Psoas muscle (tissue), 8 donors: ENCODE data around the gene SDCBP2. TPM values are rescaled to one million over a fixed set of nuclear protein-coding genes. Genes with fewer than 3 reads are reported as not detected.

Experiments used
- ATAC-seq, 4 donors: fragments of 200-7000 bp; cut with Tn5 transposase; one replicate each; pipeline ENCODE4 v1.9.1; 2020; ENCODE audit warnings: moderate library complexity in 3 of 4, mild to moderate bottlenecking in 2 of 4
- DNase-seq, 2 donors: peaks; one replicate each; pipeline ENCODE4 v3.0.0-alpha.2; 2020
- H3K27ac ChIP-seq: fragments of 200-600 bp; one replicate; pipeline ENCODE4 v1.8.0; 2022
- H3K27me3 ChIP-seq, 3 donors: fragments of 200-600 bp in 1 of 3; one replicate each; pipeline versions ENCODE4 v1.6.1 to v1.8.0; 2013 to 2022; ENCODE audit warnings: low read length in 2 of 3, mild to moderate bottlenecking in 2 of 3, moderate library complexity in 1 of 3; ENCODE audit not compliant: insufficient read depth in 3 of 3
- H3K36me3 ChIP-seq, 2 donors: fragments of 200-600 bp in 1 of 2; one replicate each; pipeline versions ENCODE4 v1.6.1 to v1.8.0; 2013 to 2022; ENCODE audit warnings: low read depth in 1 of 2, mild to moderate bottlenecking in 1 of 2, moderate library complexity in 1 of 2; ENCODE audit not compliant: insufficient read depth in 1 of 2
- H3K4me1 ChIP-seq: fragments of 200-600 bp; one replicate; pipeline ENCODE4 v1.8.0; 2022
- H3K4me3 ChIP-seq: fragments of 200-600 bp; one replicate; pipeline ENCODE4 v1.8.0; 2022; ENCODE audit warnings: mild to moderate bottlenecking
- H3K9me3 ChIP-seq: fragments of 200-600 bp; one replicate; pipeline ENCODE4 v1.8.0; 2022
- WGBS, 3 donors: extraction: QIAGEN DNeasy Blood & Tissue Kit; methylation state at CpG; one replicate each; pipeline versions ENCODE4 v1.1.6 to v1.1.7; 2013; 5-methylcytosine and 5-hydroxymethylcytosine counted together
- intact Hi-C, 2 donors: fragments of 100-400 bp; cut with DNase I; formaldehyde crosslinking; loops; one replicate each; pipeline versions ENCODE4 v1.11.0 to v1.14.2; 2022
- polyA plus RNA-seq, 3 donors: library from polyadenylated mRNA; stranded (reverse); fragments of 200-250 nt; gene quantifications; one replicate each; pipeline ENCODE4 v1.2.3, GENCODE V29; 2013
- total RNA-seq, 4 donors: library from RNA; stranded (reverse); fragmentation: NEBNext Ultra II Directional in 2 of 4; extraction: Animal tissue kit (Norgen Biotek cat#: 25700) in 2 of 4; gene quantifications; one replicate each; pipeline versions ENCODE4 v1.2.1 to v1.2.4, GENCODE V29; 2021 to 2023
- TF ChIP-seq, protein P1 (sequence below): fragments of 200-600 bp; IDR thresholded peaks from one replicate; pipeline ENCODE4 v1.8.0; 2022; ENCODE audit warnings: antibody characterized with exemption
- donor health status: healthy with polysubstance abuse.
- donor health status: DM: no; HTN: no; CAD: no; lungs with moderate emphysema.
- donor health status: Bipolar disorder and iron deficiency.
- donor health status: healthy.
- donor health status: DM: yes; HTN: yes; CAD: no.
- donor health status: DM: no; HTN: no; CAD: no.
- donor health status: DM: no; HTN: no; CAD: no.
- donor health status: DM: yes; HTN: yes; CAD: no.

Gene SDCBP2
- total and polyA plus RNA-seq, 7 donors, result 1.6 to 10.5 (median 2.0) TPM

DNA sequence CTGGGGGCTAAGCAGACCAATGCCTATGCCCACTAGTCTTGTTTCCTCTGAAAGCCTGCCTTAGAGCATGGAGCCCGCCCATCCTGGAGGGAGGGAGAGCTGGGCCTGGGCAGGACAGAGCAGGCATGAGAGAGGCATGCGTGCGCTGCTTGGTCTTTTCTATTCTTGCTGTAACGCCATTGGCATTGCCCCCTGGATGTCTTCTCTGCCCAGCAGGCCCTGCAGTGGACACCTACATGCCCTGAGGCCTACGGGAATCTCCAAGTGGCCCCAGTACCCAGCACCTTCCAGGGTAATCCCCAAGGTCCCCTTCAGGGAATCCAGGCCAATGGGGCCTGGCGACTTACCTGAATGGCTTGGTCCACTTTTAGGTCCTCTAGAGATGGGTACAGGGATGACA, 8.9 kb downstream of the SDCBP2 start:
- no peak for DNase-seq
- no peak overlapping the region for H3K4me3 ChIP-seq
- 91 to 94% (median 92%) methylated on average over 6 of the region's 6 CpGs for WGBS, 3 donors
- no peak for ATAC-seq
- no peak overlapping the region for H3K27ac ChIP-seq
- no peaks in the 10 kb centered on the region for H3K36me3 ChIP-seq
- H3K9me3 ChIP-seq, result no peaks in the 10 kb centered on the region
- intact Hi-C loops, result no loop called here
- no peaks in the 10 kb centered on the region for H3K27me3 ChIP-seq
- TF ChIP-seq, protein P1, sequence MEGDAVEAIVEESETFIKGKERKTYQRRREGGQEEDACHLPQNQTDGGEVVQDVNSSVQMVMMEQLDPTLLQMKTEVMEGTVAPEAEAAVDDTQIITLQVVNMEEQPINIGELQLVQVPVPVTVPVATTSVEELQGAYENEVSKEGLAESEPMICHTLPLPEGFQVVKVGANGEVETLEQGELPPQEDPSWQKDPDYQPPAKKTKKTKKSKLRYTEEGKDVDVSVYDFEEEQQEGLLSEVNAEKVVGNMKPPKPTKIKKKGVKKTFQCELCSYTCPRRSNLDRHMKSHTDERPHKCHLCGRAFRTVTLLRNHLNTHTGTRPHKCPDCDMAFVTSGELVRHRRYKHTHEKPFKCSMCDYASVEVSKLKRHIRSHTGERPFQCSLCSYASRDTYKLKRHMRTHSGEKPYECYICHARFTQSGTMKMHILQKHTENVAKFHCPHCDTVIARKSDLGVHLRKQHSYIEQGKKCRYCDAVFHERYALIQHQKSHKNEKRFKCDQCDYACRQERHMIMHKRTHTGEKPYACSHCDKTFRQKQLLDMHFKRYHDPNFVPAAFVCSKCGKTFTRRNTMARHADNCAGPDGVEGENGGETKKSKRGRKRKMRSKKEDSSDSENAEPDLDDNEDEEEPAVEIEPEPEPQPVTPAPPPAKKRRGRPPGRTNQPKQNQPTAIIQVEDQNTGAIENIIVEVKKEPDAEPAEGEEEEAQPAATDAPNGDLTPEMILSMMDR, result no peak
- H3K4me1 ChIP-seq, result peaks cover 26% of the 10 kb centered on the region

DNA sequence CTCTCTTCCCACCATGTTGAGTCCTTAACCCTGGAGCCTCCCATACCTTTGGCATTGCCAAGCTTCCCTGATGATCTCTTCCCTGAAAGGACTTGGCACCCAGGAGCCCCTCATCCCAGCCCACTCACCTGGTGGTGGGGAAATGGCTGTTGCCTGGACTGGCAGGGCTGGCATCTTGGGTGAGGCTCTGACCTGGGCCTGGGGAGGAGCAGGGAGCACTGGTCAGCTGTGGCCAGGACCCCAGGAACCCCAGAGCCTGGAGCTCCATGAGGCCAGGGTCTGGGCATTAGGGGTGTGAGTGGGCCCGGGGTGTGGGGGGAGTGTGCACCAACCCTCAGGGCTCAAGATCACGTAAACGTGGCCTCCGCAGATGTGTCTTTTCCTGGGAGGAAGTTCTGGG, 9.5 kb downstream of the SDCBP2 start:
- no peaks in the 10 kb centered on the region for H3K9me3 ChIP-seq
- H3K27me3 ChIP-seq, result no peaks in the 10 kb centered on the region
- H3K36me3 ChIP-seq, result no peaks in the 10 kb centered on the region
- H3K4me3 ChIP-seq, result no peak overlapping the region
- TF ChIP-seq, protein P1, result no peak
- ATAC-seq (no peak), DNase-seq (no peak)
- H3K27ac ChIP-seq, result no peak overlapping the region
- WGBS, 3 donors, result 79 to 91% (median 88%) methylated on average over 4 of the region's 4 CpGs
- H3K4me1 ChIP-seq, result peaks cover 22% of the 10 kb centered on the region
- intact Hi-C loops, result no loop called here

- DNase-seq (no peak), ATAC-seq (no peak)
- H3K36me3 ChIP-seq, result no peaks in the 10 kb centered on the region
- H3K27me3 ChIP-seq, result no peaks in the 10 kb centered on the region
- no peak overlapping the region for H3K4me3 ChIP-seq
- H3K4me1 ChIP-seq, result peaks cover 18% of the 10 kb centered on the region
- no peaks in the 10 kb centered on the region for H3K9me3 ChIP-seq
- intact Hi-C loops, result no loop called here
- 78 to 89% (median 81%) methylated on average over 4 of the region's 4 CpGs for WGBS, 3 donors
- TF ChIP-seq, protein P1, result no peak
- no peak overlapping the region for H3K27ac ChIP-seq
Observed at GRCh38 chr20:1319051-1319450, 9.9 kb downstream of the SDCBP2 start.

DNA sequence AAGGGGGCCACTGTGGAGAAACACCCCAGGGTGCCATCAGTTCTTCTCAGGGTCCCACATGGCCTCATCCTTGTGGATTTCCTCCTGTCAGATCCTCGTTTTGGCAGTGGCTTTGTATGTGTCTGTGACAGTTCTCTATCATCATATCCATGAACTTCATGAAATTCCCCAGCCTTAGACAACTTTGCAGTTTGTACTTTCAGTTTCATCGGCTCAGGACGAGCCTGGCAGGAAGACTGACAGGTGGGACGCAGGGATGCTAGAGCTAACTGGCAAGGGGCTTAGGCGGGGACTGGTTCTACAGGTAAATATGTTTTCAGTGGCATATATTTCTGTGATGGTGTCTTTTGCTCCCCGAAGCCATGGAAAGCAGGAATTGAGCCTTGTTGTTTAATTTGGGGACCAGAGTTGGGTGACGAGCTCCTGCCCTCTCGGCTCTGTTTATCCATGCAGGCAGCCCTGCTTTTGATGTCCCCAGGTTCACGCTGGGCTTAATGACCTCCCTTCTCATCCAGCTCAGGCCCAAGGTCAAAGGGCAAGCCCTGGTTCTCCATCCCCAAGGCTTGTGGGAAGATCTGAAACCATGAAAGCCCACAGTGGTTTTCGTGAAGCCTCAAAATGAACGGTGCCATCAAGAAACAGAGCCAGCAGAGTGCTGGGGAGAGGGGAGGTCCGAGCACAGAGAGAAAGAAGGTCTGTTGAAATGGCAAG, 11.2 kb downstream of the SDCBP2 start:
- no peaks in the 10 kb centered on the region for H3K9me3 ChIP-seq
- peaks cover 5% of the 10 kb centered on the region for H3K4me1 ChIP-seq
- no peak overlapping the region for H3K4me3 ChIP-seq
- no peak overlapping the region for H3K27ac ChIP-seq
- DNase-seq (no peak), ATAC-seq (no peak)
- 40 to 49% (median 49%) methylated on average over 12 of the region's 12 CpGs for WGBS, 3 donors
- TF ChIP-seq, protein P1, result no peak
- intact Hi-C loops, result no loop called here
- no peaks in the 10 kb centered on the region for H3K27me3 ChIP-seq
- H3K36me3 ChIP-seq, result no peaks in the 10 kb centered on the region

DNA sequence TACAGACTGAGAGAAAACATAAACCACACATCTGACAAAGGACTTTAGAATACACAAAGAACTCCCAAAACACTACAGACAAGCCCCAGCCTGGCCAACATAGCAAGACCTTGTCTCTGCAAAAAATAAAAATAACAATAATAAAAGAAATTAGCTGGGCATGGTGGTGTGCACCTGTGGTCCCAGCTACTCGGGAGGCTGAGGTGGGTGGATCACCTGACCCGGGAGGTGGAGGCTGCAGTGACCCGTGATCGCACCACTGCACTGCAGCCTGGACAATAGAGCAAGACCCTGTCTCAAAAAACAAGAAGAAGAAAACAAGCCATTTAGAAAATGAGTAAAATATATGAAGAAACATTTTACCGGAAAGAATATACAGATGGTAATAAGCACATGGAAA, 13.1 kb downstream of the SDCBP2 start:
- Histone ChIP-seq H3K27ac (no peak overlapping the region), H3K4me1 (no peaks in the 10 kb centered on the region), H3K4me3 (no peak overlapping the region), H3K9me3 (no peaks in the 10 kb centered on the region), H3K36me3 (no peaks in the 10 kb centered on the region), H3K27me3 (no peaks in the 10 kb centered on the region)
- WGBS, 3 donors, result 81 to 88% (median 85%) methylated on average over 5 of the region's 5 CpGs
- ATAC-seq (no peak), DNase-seq (no peak)
- intact Hi-C loops, result no loop called here
- TF ChIP-seq, protein P1, result no peak
